Activated CD8-positive, alpha-beta T cell treated with anti-CD3 and anti-CD28 coated beads, Interleukin-2, amount 10 ng/mL, durations not matched to agents 7 days and 5 days (primary cell): ENCODE data around the gene UGT1A7. TPM values are rescaled to one million over a fixed set of nuclear protein-coding genes. Genes with fewer than 3 reads are reported as not detected.

Source experiments
- ATAC-seq: fragments of 150-1000 bp; cut with Tn5 transposase; one replicate; pipeline ENCODE4 v1.10.0; 2021; ENCODE audit warnings: moderate library complexity
- CTCF ChIA-PET: fragments of 350-600 bp; sonication (Branson Sonifier 250); formaldehyde crosslinking; loops from one replicate; lab custom pipeline; 2021; ENCODE audit warnings: antibody characterized with exemption; lab: Charles Lee
- POLR2A ChIA-PET: fragments of 350-600 bp; sonication (Branson Sonifier 250); formaldehyde crosslinking; loops from one replicate; lab custom pipeline; 2021; ENCODE audit warnings: antibody characterized with exemption; lab: Charles Lee
- DNase-seq: peaks from one replicate; pipeline ENCODE4 v3.0.0-alpha.2; 2020
- H3K27ac Mint-ChIP-seq: one replicate; pipeline ENCODE4 v1.8.0; 2021; ENCODE audit warnings: mild to moderate bottlenecking, mixed read lengths
- H3K27me3 Mint-ChIP-seq: one replicate; pipeline ENCODE4 v1.8.0; 2021; ENCODE audit warnings: low read depth, mixed read lengths
- H3K36me3 Mint-ChIP-seq: one replicate; pipeline ENCODE4 v1.8.0; 2021; ENCODE audit warnings: low read depth, mixed read lengths
- H3K4me1 Mint-ChIP-seq: one replicate; pipeline ENCODE4 v1.8.0; 2021; ENCODE audit warnings: low read depth, mixed read lengths
- H3K4me3 Mint-ChIP-seq: one replicate; pipeline ENCODE4 v1.8.0; 2021; ENCODE audit warnings: mild to moderate bottlenecking, mixed read lengths
- H3K9me3 Mint-ChIP-seq: one replicate; pipeline ENCODE4 v1.8.0; 2022; ENCODE audit warnings: mixed read lengths; ENCODE audit not compliant: insufficient read depth
- total RNA-seq, 2 experiments: library from RNA; stranded (reverse); gene quantifications; one replicate each; pipeline ENCODE4 v1.2.3, GENCODE V29; 2021

Gene UGT1A7
- total RNA-seq, 2 experiments from 2014 or later: not detected

GRCh38 chr2:233756429-233757081 is 74.9 kb downstream of the UGT1A7 start:
- CTCF ChIA-PET: no interaction called here
- DNase-seq: no peak
- Mint-ChIP-seq H3K27ac (no peak overlapping the region), H3K4me3 (no peak overlapping the region), H3K27me3 (no peaks in the 10 kb centered on the region), H3K36me3 (no peaks in the 10 kb centered on the region), H3K9me3 (peaks cover 3% of the 10 kb centered on the region), H3K4me1 (no peaks in the 10 kb centered on the region)
- POLR2A ChIA-PET: no interaction called here
- no peak for ATAC-seq

DNA sequence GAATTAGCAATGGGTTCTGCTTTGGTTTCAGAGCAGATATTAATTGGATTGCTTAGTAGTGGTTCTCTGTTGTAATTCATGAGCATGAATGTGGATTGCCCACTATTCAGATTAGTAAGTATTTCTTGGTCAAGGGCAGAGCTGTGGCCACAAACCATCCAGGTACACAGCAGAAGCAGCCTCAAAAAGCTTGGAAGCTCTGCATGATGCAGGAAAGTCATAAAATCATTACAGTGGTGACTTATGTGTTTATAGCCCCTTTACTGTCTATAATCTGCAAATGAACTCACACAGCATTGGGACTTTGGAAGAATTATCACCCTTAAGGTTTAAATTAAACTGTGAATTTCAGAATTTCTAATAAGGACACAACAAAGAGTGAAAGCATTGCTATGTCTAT is 76.4 kb downstream of the UGT1A7 start:
- Mint-ChIP-seq H3K27ac (no peak overlapping the region), H3K9me3 (no peaks in the 10 kb centered on the region), H3K36me3 (no peaks in the 10 kb centered on the region), H3K4me3 (no peak overlapping the region), H3K4me1 (no peaks in the 10 kb centered on the region), H3K27me3 (peaks cover 2% of the 10 kb centered on the region)
- ChIA-PET CTCF (no interaction called here), POLR2A (no interaction called here)
- ATAC-seq (no peak), DNase-seq (no peak)

- ChIA-PET CTCF (no interaction called here), POLR2A (interaction anchor here (0.7 kb wide), 1 partner anchor 1613 kb away, joined by 3 read pairs; no protein-coding TSS in a partner anchor)
- DNase-seq (no peak), ATAC-seq (no peak)
- H3K4me1 Mint-ChIP-seq: no peaks in the 10 kb centered on the region
- H3K27me3 Mint-ChIP-seq: peaks cover 10% of the 10 kb centered on the region
- H3K4me3 Mint-ChIP-seq: no peak overlapping the region
- no peaks in the 10 kb centered on the region for H3K36me3 Mint-ChIP-seq
- no peaks in the 10 kb centered on the region for H3K9me3 Mint-ChIP-seq
- H3K27ac Mint-ChIP-seq: no peak overlapping the region
These were observed 77.1 kb downstream of the UGT1A7 start for GRCh38 chr2:233758849-233759248.

GRCh38 chr2:233760043-233760442 is 78.3 kb downstream of the UGT1A7 start, which contains the start of gene UGT1A1:
UGT1A1 (plus strand) TSS chr2:233760270; CDS start chr2:233760288, 18 bp downstream.
- H3K27ac Mint-ChIP-seq: no peak within 1 kb of the TSS

GRCh38 chr2:233761040-233761769 is 79.5 kb downstream of the UGT1A7 start:
- CTCF ChIA-PET: no interaction called here

More at GRCh38 chr2:233760043-233760442, 78.3 kb downstream of the UGT1A7 start, which contains the start of gene UGT1A1:
- Mint-ChIP-seq H3K4me3 (no peak within 1 kb of the TSS), H3K9me3 (no peaks in the 10 kb centered on the region), H3K4me1 (no peaks in the 10 kb centered on the region), H3K27me3 (peaks cover 16% of the 10 kb centered on the region), H3K36me3 (no peaks in the 10 kb centered on the region)
- ATAC-seq: no peak
- ChIA-PET CTCF (no interaction called here), POLR2A (no interaction called here)
- DNase-seq: no peak

DNA sequence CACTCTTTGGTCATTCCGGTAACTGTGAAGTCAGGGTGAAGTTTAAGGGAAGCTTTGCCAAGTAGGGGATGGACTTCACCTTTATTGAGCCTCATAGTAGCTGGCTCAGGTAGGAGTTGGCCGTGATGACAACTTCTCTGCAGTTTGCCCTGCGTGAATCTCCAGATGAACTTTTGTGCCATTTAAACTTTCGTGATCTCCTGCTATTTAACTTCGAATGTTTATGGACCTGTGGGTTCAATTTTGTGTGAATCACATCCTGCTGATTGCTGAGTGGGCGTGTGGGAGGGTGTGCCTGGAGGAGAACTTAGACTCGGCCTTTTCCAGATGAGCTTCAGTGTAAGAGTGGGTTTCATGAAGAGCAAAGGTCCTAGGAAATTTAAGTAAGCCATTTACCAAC is 82.6 kb downstream of the UGT1A7 start:
- Mint-ChIP-seq H3K9me3 (no peaks in the 10 kb centered on the region), H3K27me3 (peaks cover 21% of the 10 kb centered on the region), H3K4me1 (no peaks in the 10 kb centered on the region), H3K27ac (no peak overlapping the region), H3K36me3 (no peaks in the 10 kb centered on the region), H3K4me3 (no peak overlapping the region)
- CTCF ChIA-PET: no interaction called here
- DNase-seq (no peak), ATAC-seq (no peak)
- POLR2A ChIA-PET: no interaction called here

More at GRCh38 chr2:233761040-233761769, 79.5 kb downstream of the UGT1A7 start:
- Mint-ChIP-seq H3K27ac (no peak overlapping the region), H3K9me3 (no peaks in the 10 kb centered on the region), H3K27me3 (peaks cover 16% of the 10 kb centered on the region), H3K36me3 (no peaks in the 10 kb centered on the region), H3K4me3 (no peak overlapping the region), H3K4me1 (no peaks in the 10 kb centered on the region)
- no peak for ATAC-seq
- no peak for DNase-seq
- POLR2A ChIA-PET: no interaction called here

DNA sequence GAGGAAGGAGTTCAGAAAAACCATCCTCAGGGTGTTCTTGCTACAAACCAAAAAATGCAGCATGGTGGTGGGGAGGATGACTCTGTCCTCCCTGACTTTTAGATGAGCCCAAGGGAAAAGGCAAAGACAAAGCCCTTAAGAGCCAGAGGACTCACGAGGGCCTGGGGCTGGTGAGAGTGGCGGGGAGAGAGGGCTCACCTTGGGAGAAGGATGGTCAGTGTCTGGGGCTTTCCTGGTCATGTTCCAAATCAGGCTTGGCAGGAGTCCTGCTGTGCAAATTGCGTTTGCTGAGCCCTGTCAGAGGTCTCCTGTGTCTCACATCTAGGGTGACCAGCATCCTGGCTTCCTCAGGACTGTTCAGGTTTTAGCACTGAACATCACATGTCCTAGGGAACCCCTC is 83.1 kb downstream of the UGT1A7 start:
- Mint-ChIP-seq H3K36me3 (no peaks in the 10 kb centered on the region), H3K27ac (no peak overlapping the region), H3K4me3 (no peak overlapping the region), H3K4me1 (no peaks in the 10 kb centered on the region), H3K27me3 (peaks cover 21% of the 10 kb centered on the region), H3K9me3 (no peaks in the 10 kb centered on the region)
- DNase-seq: no peak
- CTCF ChIA-PET: no interaction called here
- POLR2A ChIA-PET: no interaction called here
- ATAC-seq: no peak

GRCh38 chr2:233766416-233766815 is 84.7 kb downstream of the UGT1A7 start:
- CTCF ChIA-PET: no interaction called here
- no peak overlapping the region for H3K27ac Mint-ChIP-seq
- POLR2A ChIA-PET: no interaction called here

DNA sequence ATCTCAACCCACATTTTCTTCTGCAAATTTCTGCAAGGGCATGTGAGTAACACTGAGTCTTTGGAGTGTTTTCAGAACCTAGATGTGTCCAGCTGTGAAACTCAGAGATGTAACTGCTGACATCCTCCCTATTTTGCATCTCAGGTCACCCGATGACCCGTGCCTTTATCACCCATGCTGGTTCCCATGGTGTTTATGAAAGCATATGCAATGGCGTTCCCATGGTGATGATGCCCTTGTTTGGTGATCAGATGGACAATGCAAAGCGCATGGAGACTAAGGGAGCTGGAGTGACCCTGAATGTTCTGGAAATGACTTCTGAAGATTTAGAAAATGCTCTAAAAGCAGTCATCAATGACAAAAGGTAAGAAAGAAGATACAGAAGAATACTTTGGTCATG is 86.4 kb downstream of the UGT1A7 start:
- Mint-ChIP-seq H3K4me1 (no peaks in the 10 kb centered on the region), H3K27ac (no peak overlapping the region), H3K4me3 (no peak overlapping the region), H3K27me3 (peaks cover 19% of the 10 kb centered on the region), H3K36me3 (no peaks in the 10 kb centered on the region), H3K9me3 (no peaks in the 10 kb centered on the region)
- CTCF ChIA-PET: no interaction called here
- DNase-seq (no peak), ATAC-seq (no peak)
- POLR2A ChIA-PET: no interaction called here

More at GRCh38 chr2:233766416-233766815, 84.7 kb downstream of the UGT1A7 start:
- ATAC-seq (no peak), DNase-seq (no peak)
- Mint-ChIP-seq H3K4me3 (no peak overlapping the region), H3K4me1 (no peaks in the 10 kb centered on the region), H3K36me3 (no peaks in the 10 kb centered on the region), H3K9me3 (no peaks in the 10 kb centered on the region), H3K27me3 (peaks cover 21% of the 10 kb centered on the region)

GRCh38 chr2:233769260-233769659 is 87.6 kb downstream of the UGT1A7 start:
- Mint-ChIP-seq H3K9me3 (no peaks in the 10 kb centered on the region), H3K27me3 (peaks cover 9% of the 10 kb centered on the region), H3K36me3 (no peaks in the 10 kb centered on the region), H3K4me1 (no peaks in the 10 kb centered on the region), H3K27ac (no peak overlapping the region), H3K4me3 (no peak overlapping the region)
- POLR2A ChIA-PET: no interaction called here
- CTCF ChIA-PET: no interaction called here
- DNase-seq (no peak), ATAC-seq (no peak)

DNA sequence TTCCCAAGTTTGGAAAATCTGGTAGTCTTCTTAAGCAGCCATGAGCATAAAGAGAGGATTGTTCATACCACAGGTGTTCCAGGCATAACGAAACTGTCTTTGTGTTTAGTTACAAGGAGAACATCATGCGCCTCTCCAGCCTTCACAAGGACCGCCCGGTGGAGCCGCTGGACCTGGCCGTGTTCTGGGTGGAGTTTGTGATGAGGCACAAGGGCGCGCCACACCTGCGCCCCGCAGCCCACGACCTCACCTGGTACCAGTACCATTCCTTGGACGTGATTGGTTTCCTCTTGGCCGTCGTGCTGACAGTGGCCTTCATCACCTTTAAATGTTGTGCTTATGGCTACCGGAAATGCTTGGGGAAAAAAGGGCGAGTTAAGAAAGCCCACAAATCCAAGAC is 90.5 kb downstream of the UGT1A7 start:
- Mint-ChIP-seq H3K9me3 (no peaks in the 10 kb centered on the region), H3K36me3 (no peaks in the 10 kb centered on the region), H3K4me3 (no peak overlapping the region), H3K4me1 (no peaks in the 10 kb centered on the region), H3K27ac (no peak overlapping the region), H3K27me3 (peaks cover 6% of the 10 kb centered on the region)
- ChIA-PET CTCF (no interaction called here), POLR2A (no interaction called here)
- ATAC-seq (no peak), DNase-seq (no peak)

GRCh38 chr2:233772583-233772982 is 90.9 kb downstream of the UGT1A7 start:
- CTCF ChIA-PET: no interaction called here
- POLR2A ChIA-PET: no interaction called here
- H3K4me1 Mint-ChIP-seq: no peaks in the 10 kb centered on the region

More at GRCh38 chr2:233772583-233772982, 90.9 kb downstream of the UGT1A7 start:
- no peak for ATAC-seq
- Mint-ChIP-seq H3K27me3 (peaks cover 4% of the 10 kb centered on the region), H3K9me3 (no peaks in the 10 kb centered on the region), H3K27ac (no peak overlapping the region), H3K4me3 (no peak overlapping the region), H3K36me3 (no peaks in the 10 kb centered on the region)
- DNase-seq: no peak
